HCT116 (cell line): Measurements from ENCODE around the gene ZNF71.

Experiments used
- CBX3 ChIP-seq: IDR thresholded peaks from 2 replicates; pipeline ENCODE4 v1.6.1; 2012; ENCODE audit warnings: low read depth
- ELF1 ChIP-seq: IDR thresholded peaks from 2 replicates; pipeline ENCODE4 v1.6.1; 2012; ENCODE audit warnings: low read depth, borderline replicate concordance
- EZH2 ChIP-seq: fragments of 200-600 bp; sonication (generic); IDR thresholded peaks from 2 replicates; pipeline ENCODE4 v1.6.1; 2017; ENCODE audit warnings: antibody characterized with exemption, mixed run types
- EZH2phosphoT487 ChIP-seq: fragments of 200-600 bp; IDR thresholded peaks from 2 replicates; pipeline ENCODE4 v1.6.1; 2018; ENCODE audit warnings: antibody characterized with exemption, borderline replicate concordance
- JUND ChIP-seq: IDR thresholded peaks from 2 replicates; pipeline ENCODE4 v1.6.1; 2012
- POLR2A ChIP-seq: IDR thresholded peaks from 2 replicates; pipeline ENCODE4 v1.7.0; 2011; ENCODE audit warnings: borderline replicate concordance; ENCODE audit not compliant: insufficient read depth, insufficient read length; ENCODE audit errors: extremely low read depth
- POLR2AphosphoS5 ChIP-seq: IDR thresholded peaks from 2 replicates; pipeline ENCODE4 v1.6.1; 2011; ENCODE audit warnings: mild to moderate bottlenecking, low read depth, low read length, moderate library complexity
- RAD21 ChIP-seq: IDR thresholded peaks from 2 replicates; pipeline ENCODE4 v1.6.1; 2012; ENCODE audit warnings: low read depth, mild to moderate bottlenecking
- TCF7L2 ChIP-seq: IDR thresholded peaks from 2 replicates; pipeline ENCODE4 v1.7.0; 2011; ENCODE audit warnings: borderline replicate concordance, inconsistent platforms; ENCODE audit not compliant: insufficient read depth, insufficient read length; ENCODE audit errors: extremely low read depth
- TF ChIP-seq, protein P1 (sequence below), 3 experiments: fragments of 200-600 bp in 1 of 3; sonication (generic) in 1 of 3; IDR thresholded peaks in 2 of 3; conservative IDR thresholded peaks in 1 of 3; 2 replicates each; pipeline ENCODE4 v1.5.1; 2012 to 2017; ENCODE audit warnings: low read depth in 2 of 3, low read length in 2 of 3, antibody characterized with exemption in 1 of 3, borderline replicate concordance in 1 of 3, control low read depth in 1 of 3, mild to moderate bottlenecking in 1 of 3, mixed read lengths in 1 of 3, mixed run types in 1 of 3, moderate library complexity in 1 of 3; ENCODE audit not compliant: insufficient read depth in 1 of 3
- TF ChIP-seq, protein P2 (sequence below): IDR thresholded peaks from 2 replicates; pipeline ENCODE4 v1.6.1; 2012
- TF ChIP-seq, protein P3 (sequence below): IDR thresholded peaks from 2 replicates; pipeline ENCODE4 v1.6.1; 2012
- TF ChIP-seq, protein P4 (sequence below): IDR thresholded peaks from 2 replicates; pipeline ENCODE4 v1.6.1; 2012; ENCODE audit warnings: low read depth
- TF ChIP-seq, protein P5 (sequence below): IDR thresholded peaks from 2 replicates; pipeline ENCODE4 v1.6.1; 2011; ENCODE audit warnings: mild to moderate bottlenecking, low read length, moderate library complexity; ENCODE audit not compliant: insufficient replicate concordance; ENCODE audit errors: extremely low read depth

DNA sequence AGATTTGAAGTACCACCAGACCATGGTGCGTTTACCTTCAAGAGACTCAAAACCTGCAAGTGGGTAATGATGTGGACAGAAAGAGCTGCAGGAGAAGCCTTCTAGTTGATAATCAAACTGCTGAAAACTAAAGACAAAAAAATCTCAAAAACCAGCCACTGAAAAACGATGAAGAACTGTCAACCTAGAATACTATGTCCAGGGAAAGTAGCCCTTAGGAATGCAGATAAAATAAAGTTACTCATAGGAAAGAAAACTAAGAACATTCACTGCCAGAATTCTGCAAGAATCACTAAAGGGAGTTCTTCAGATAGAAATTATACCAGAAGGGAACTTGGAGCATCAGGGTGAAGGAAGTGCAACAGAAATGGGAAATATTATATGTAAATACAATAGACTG, 22.5 kb upstream of the ZNF71 start:
- TF ChIP-seq EZH2phosphoT487 (no peak), JUND (no peak), ELF1 (no peak), POLR2A (no peak), RAD21 (no peak), POLR2AphosphoS5 (no peak), CBX3 (no peak), EZH2 (no peak), TCF7L2 (no peak)
- TF ChIP-seq, protein P1, sequence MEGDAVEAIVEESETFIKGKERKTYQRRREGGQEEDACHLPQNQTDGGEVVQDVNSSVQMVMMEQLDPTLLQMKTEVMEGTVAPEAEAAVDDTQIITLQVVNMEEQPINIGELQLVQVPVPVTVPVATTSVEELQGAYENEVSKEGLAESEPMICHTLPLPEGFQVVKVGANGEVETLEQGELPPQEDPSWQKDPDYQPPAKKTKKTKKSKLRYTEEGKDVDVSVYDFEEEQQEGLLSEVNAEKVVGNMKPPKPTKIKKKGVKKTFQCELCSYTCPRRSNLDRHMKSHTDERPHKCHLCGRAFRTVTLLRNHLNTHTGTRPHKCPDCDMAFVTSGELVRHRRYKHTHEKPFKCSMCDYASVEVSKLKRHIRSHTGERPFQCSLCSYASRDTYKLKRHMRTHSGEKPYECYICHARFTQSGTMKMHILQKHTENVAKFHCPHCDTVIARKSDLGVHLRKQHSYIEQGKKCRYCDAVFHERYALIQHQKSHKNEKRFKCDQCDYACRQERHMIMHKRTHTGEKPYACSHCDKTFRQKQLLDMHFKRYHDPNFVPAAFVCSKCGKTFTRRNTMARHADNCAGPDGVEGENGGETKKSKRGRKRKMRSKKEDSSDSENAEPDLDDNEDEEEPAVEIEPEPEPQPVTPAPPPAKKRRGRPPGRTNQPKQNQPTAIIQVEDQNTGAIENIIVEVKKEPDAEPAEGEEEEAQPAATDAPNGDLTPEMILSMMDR (IDR thresholded peaks at IDR 0.05 in 2 of 3, conservative IDR thresholded peaks at IDR 0.05 in 1 of 3; ENCODE audit: borderline replicate concordance in 1 of 3, insufficient read depth in 1 of 3, low read depth in 2 of 3, low read length in 2 of 3): no peak
- TF ChIP-seq, protein P2, sequence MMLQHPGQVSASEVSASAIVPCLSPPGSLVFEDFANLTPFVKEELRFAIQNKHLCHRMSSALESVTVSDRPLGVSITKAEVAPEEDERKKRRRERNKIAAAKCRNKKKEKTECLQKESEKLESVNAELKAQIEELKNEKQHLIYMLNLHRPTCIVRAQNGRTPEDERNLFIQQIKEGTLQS: no peak
- TF ChIP-seq, protein P3, sequence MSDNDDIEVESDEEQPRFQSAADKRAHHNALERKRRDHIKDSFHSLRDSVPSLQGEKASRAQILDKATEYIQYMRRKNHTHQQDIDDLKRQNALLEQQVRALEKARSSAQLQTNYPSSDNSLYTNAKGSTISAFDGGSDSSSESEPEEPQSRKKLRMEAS: no peak
- TF ChIP-seq, protein P4, sequence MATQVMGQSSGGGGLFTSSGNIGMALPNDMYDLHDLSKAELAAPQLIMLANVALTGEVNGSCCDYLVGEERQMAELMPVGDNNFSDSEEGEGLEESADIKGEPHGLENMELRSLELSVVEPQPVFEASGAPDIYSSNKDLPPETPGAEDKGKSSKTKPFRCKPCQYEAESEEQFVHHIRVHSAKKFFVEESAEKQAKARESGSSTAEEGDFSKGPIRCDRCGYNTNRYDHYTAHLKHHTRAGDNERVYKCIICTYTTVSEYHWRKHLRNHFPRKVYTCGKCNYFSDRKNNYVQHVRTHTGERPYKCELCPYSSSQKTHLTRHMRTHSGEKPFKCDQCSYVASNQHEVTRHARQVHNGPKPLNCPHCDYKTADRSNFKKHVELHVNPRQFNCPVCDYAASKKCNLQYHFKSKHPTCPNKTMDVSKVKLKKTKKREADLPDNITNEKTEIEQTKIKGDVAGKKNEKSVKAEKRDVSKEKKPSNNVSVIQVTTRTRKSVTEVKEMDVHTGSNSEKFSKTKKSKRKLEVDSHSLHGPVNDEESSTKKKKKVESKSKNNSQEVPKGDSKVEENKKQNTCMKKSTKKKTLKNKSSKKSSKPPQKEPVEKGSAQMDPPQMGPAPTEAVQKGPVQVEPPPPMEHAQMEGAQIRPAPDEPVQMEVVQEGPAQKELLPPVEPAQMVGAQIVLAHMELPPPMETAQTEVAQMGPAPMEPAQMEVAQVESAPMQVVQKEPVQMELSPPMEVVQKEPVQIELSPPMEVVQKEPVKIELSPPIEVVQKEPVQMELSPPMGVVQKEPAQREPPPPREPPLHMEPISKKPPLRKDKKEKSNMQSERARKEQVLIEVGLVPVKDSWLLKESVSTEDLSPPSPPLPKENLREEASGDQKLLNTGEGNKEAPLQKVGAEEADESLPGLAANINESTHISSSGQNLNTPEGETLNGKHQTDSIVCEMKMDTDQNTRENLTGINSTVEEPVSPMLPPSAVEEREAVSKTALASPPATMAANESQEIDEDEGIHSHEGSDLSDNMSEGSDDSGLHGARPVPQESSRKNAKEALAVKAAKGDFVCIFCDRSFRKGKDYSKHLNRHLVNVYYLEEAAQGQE: no peak
- TF ChIP-seq, protein P5, sequence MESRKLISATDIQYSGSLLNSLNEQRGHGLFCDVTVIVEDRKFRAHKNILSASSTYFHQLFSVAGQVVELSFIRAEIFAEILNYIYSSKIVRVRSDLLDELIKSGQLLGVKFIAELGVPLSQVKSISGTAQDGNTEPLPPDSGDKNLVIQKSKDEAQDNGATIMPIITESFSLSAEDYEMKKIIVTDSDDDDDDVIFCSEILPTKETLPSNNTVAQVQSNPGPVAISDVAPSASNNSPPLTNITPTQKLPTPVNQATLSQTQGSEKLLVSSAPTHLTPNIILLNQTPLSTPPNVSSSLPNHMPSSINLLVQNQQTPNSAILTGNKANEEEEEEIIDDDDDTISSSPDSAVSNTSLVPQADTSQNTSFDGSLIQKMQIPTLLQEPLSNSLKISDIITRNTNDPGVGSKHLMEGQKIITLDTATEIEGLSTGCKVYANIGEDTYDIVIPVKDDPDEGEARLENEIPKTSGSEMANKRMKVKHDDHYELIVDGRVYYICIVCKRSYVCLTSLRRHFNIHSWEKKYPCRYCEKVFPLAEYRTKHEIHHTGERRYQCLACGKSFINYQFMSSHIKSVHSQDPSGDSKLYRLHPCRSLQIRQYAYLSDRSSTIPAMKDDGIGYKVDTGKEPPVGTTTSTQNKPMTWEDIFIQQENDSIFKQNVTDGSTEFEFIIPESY: no peak
